ENCODE measurements around the gene PIMREG.

The PIMREG gene

DNA sequence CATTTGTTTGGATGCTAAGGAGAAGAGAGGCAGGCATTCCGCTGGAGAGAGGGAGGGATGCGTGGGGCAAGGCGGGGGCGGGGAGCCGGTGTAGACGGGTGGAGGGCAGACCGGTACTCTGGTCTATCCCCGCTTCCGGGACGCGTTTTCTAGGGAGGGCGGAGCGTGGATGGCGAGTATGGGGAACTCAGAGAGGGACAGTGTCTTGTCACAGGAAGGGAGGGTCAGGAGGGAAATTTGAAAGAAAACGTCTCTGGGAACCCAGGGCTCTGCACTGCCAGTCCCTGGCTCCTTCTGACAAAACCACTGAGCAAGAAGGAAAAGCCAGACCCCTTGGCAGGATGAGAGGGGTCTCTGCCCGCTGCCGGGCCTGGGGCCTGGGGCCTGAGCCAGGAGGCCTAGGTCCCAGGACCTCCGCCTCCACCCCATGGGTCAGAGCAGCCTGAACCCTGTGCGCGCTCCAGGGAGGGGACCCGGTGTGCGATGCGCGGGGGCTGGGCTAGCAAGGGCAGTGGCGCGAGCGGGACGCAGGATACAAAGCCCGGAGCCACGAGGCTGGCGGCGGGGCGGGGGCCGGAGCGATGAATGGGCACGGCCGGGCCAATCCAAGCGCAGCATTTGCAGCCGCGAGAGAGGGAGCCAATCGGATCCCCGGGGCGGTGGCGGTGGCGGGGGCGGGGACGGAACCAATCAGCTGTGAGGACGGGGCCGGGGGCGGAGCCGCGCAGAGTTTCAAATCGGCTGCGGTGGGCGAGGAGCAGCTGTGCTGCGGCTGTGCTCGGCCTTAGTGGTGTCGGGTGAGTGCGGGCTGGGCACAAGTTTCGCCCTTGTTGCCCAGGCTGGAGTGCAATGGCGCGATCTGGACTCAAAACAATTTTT is at the start of gene PIMREG (continued):
- TF ChIP-seq, protein P1, sequence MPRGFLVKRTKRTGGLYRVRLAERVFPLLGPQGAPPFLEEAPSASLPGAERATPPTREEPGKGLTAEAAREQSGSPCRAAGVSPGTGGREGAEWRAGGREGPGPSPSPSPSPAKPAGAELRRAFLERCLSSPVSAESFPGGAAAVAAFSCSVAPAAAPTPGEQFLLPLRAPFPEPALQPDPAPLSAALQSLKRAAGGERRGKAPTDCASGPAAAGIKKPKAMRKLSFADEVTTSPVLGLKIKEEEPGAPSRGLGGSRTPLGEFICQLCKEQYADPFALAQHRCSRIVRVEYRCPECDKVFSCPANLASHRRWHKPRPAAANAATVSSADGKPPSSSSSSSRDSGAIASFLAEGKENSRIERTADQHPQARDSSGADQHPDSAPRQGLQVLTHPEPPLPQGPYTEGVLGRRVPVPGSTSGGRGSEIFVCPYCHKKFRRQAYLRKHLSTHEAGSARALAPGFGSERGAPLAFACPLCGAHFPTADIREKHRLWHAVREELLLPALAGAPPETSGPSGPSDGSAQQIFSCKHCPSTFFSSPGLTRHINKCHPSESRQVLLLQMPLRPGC (tag by site-specific recombination; IDR thresholded peaks at IDR 0.05), result peak; percentile 45; the same call in 1 of the 2 replicates
- TF ChIP-seq ZNF548 (tag by site-specific recombination; IDR thresholded peaks at IDR 0.05), result 0 out of 2 replicates have a peak, but pooled peaks have one; percentile 13
- TF ChIP-seq ZNF777 (tag by site-specific recombination; IDR thresholded peaks at IDR 0.05; ENCODE audit: borderline replicate concordance), result no peak
- TF ChIP-seq ZNF140 (tag by site-specific recombination; IDR thresholded peaks at IDR 0.05), result no peak
- TF ChIP-seq, protein P2, sequence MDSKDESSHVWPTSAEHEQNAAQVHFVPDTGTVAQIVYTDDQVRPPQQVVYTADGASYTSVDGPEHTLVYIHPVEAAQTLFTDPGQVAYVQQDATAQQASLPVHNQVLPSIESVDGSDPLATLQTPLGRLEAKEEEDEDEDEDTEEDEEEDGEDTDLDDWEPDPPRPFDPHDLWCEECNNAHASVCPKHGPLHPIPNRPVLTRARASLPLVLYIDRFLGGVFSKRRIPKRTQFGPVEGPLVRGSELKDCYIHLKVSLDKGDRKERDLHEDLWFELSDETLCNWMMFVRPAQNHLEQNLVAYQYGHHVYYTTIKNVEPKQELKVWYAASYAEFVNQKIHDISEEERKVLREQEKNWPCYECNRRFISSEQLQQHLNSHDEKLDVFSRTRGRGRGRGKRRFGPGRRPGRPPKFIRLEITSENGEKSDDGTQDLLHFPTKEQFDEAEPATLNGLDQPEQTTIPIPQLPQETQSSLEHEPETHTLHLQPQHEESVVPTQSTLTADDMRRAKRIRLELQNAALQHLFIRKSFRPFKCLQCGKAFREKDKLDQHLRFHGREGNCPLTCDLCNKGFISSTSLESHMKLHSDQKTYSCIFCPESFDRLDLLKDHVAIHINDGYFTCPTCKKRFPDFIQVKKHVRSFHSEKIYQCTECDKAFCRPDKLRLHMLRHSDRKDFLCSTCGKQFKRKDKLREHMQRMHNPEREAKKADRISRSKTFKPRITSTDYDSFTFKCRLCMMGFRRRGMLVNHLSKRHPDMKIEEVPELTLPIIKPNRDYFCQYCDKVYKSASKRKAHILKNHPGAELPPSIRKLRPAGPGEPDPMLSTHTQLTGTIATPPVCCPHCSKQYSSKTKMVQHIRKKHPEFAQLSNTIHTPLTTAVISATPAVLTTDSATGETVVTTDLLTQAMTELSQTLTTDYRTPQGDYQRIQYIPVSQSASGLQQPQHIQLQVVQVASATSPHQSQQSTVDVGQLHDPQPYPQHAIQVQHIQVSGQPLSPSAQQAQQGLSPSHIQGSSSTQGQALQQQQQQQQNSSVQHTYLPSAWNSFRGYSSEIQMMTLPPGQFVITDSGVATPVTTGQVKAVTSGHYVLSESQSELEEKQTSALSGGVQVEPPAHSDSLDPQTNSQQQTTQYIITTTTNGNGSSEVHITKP (tag by site-specific recombination; IDR thresholded peaks at IDR 0.05), result peak; percentile 62
- TF ChIP-seq, protein P3, sequence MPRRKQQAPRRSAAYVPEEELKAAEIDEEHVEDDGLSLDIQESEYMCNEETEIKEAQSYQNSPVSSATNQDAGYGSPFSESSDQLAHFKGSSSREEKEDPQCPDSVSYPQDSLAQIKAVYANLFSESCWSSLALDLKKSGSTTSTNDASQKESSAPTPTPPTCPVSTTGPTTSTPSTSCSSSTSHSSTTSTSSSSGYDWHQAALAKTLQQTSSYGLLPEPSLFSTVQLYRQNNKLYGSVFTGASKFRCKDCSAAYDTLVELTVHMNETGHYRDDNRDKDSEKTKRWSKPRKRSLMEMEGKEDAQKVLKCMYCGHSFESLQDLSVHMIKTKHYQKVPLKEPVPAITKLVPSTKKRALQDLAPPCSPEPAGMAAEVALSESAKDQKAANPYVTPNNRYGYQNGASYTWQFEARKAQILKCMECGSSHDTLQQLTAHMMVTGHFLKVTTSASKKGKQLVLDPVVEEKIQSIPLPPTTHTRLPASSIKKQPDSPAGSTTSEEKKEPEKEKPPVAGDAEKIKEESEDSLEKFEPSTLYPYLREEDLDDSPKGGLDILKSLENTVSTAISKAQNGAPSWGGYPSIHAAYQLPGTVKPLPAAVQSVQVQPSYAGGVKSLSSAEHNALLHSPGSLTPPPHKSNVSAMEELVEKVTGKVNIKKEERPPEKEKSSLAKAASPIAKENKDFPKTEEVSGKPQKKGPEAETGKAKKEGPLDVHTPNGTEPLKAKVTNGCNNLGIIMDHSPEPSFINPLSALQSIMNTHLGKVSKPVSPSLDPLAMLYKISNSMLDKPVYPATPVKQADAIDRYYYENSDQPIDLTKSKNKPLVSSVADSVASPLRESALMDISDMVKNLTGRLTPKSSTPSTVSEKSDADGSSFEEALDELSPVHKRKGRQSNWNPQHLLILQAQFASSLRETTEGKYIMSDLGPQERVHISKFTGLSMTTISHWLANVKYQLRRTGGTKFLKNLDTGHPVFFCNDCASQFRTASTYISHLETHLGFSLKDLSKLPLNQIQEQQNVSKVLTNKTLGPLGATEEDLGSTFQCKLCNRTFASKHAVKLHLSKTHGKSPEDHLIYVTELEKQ (tag by site-specific recombination; IDR thresholded peaks at IDR 0.05; ENCODE audit: borderline replicate concordance), result no peak
- TF ChIP-seq KLF9 (tag by site-specific recombination; IDR thresholded peaks at IDR 0.05; ENCODE audit: low read depth), result peak; percentile 35
- TF ChIP-seq ZNF239 (tag by site-specific recombination; IDR thresholded peaks at IDR 0.05), result no peak
- TF ChIP-seq YY1 (tag by site-specific recombination; IDR thresholded peaks at IDR 0.05), result no peak
- TF ChIP-seq ZBTB17 (tag by site-specific recombination; IDR thresholded peaks at IDR 0.05), result peak; percentile 94
- TF ChIP-seq, protein P4, sequence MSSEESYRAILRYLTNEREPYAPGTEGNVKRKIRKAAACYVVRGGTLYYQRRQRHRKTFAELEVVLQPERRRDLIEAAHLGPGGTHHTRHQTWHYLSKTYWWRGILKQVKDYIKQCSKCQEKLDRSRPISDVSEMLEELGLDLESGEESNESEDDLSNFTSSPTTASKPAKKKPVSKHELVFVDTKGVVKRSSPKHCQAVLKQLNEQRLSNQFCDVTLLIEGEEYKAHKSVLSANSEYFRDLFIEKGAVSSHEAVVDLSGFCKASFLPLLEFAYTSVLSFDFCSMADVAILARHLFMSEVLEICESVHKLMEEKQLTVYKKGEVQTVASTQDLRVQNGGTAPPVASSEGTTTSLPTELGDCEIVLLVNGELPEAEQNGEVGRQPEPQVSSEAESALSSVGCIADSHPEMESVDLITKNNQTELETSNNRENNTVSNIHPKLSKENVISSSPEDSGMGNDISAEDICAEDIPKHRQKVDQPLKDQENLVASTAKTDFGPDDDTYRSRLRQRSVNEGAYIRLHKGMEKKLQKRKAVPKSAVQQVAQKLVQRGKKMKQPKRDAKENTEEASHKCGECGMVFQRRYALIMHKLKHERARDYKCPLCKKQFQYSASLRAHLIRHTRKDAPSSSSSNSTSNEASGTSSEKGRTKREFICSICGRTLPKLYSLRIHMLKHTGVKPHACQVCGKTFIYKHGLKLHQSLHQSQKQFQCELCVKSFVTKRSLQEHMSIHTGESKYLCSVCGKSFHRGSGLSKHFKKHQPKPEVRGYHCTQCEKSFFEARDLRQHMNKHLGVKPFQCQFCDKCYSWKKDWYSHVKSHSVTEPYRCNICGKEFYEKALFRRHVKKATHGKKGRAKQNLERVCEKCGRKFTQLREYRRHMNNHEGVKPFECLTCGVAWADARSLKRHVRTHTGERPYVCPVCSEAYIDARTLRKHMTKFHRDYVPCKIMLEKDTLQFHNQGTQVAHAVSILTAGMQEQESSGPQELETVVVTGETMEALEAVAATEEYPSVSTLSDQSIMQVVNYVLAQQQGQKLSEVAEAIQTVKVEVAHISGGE (tag by site-specific recombination; conservative IDR thresholded peaks at IDR 0.05; ENCODE audit: low read depth), result peak; percentile 67
- no peak for TF ChIP-seq ZNF391 (tag by site-specific recombination; IDR thresholded peaks at IDR 0.05; ENCODE audit: borderline replicate concordance, low read depth)
- TF ChIP-seq ZNF585B (tag by site-specific recombination; IDR thresholded peaks at IDR 0.05), result no peak
- TF ChIP-seq, protein P5, sequence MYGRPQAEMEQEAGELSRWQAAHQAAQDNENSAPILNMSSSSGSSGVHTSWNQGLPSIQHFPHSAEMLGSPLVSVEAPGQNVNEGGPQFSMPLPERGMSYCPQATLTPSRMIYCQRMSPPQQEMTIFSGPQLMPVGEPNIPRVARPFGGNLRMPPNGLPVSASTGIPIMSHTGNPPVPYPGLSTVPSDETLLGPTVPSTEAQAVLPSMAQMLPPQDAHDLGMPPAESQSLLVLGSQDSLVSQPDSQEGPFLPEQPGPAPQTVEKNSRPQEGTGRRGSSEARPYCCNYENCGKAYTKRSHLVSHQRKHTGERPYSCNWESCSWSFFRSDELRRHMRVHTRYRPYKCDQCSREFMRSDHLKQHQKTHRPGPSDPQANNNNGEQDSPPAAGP (tag by site-specific recombination; IDR thresholded peaks at IDR 0.05), result peak; percentile 72
- peak; percentile 98 for TF ChIP-seq ZBTB48 (tag by site-specific recombination; IDR thresholded peaks at IDR 0.05)
- TF ChIP-seq TRIM28 (IDR thresholded peaks at IDR 0.05; ENCODE audit: borderline replicate concordance, low read length), result 0 out of 2 replicates have a peak, but pooled peaks have one; percentile 22
- no peak for TF ChIP-seq ZNF433 (tag by site-specific recombination; IDR thresholded peaks at IDR 0.05; ENCODE audit: low read depth)
- TF ChIP-seq, protein P6, sequence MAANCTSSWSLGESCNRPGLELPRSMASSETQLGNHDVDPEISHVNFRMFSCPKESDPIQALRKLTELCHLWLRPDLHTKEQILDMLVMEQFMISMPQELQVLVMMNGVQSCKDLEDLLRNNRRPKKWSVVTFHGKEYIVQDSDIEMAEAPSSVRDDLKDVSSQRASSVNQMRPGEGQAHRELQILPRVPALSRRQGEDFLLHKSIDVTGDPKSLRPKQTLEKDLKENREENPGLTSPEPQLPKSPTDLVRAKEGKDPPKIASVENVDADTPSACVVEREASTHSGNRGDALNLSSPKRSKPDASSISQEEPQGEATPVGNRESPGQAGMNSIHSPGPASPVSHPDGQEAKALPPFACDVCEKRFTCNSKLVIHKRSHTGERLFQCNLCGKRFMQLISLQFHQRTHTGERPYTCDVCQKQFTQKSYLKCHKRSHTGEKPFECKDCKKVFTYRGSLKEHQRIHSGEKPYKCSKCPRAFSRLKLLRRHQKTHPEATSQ (tag by site-specific recombination; IDR thresholded peaks at IDR 0.05), result no peak
- TF ChIP-seq HOXA7 (CRISPR knock-in tag; IDR thresholded peaks at IDR 0.05; ENCODE audit: borderline replicate concordance), result no peak
- peak; percentile 90 for TF ChIP-seq KLF8 (tag by site-specific recombination; IDR thresholded peaks at IDR 0.05)
- no peak for TF ChIP-seq ZNF830 (tag by site-specific recombination; IDR thresholded peaks at IDR 0.05; ENCODE audit: low read depth)
- no peak for TF ChIP-seq ZNF133 (tag by site-specific recombination; IDR thresholded peaks at IDR 0.05)
- no peak for TF ChIP-seq ZNF530 (tag by site-specific recombination; IDR thresholded peaks at IDR 0.05; ENCODE audit: low read depth)

All from HEK293 (cell line).